GM12878 (cell line): ENCODE data around the gene YBX1. TPM values are rescaled to one million over a fixed set of nuclear protein-coding genes. Genes with fewer than 3 reads are reported as not detected.

Experiments used
- ATAC-seq: fragments of 200-7000 bp; cut with Tn5 transposase; 3 replicates; pipeline ENCODE4 v1.9.1; 2020; ENCODE audit warnings: mild to moderate bottlenecking, moderate library complexity
- BruUV-seq: library from RNA; stranded (reverse); fragments of 400-500 nt; replicated peaks from 2 replicates; lab custom pipeline; 2021; lab: Mats Ljungman, UMichigan
- CTCF ChIA-PET: fragments of 300-600 bp; sonication (Branson Sonifier 250); formaldehyde crosslinking; extraction: SDS; loops from one replicate; lab custom pipeline; 2021; ENCODE audit warnings: inconsistent platforms; lab: Yijun Ruan, JAX
- POLR2A ChIA-PET: fragments of 350-600 bp; formaldehyde crosslinking; extraction: SDS; loops from one replicate; lab custom pipeline; 2021; ENCODE audit warnings: inconsistent platforms; lab: Charles Lee
- RAD21 ChIA-PET: fragments of 300-600 bp; sonication (Branson Sonifier 250); formaldehyde crosslinking; loops from one replicate; lab custom pipeline; 2023; ENCODE audit warnings: antibody characterized with exemption; ENCODE audit not compliant: unreplicated experiment; lab: Charles Lee
- SMC1A ChIA-PET: fragments of 300-600 bp; sonication (Branson Sonifier 250); formaldehyde crosslinking; loops from one replicate; lab custom pipeline; 2023; ENCODE audit not compliant: unreplicated experiment, uncharacterized antibody; lab: Charles Lee
- DNase-seq: peaks from one replicate; pipeline ENCODE4 v3.0.0-alpha.2; 2011; ENCODE audit warnings: low read depth, low spot score
- FAIRE-seq: peaks from 3 replicates; lab custom pipeline; 2011; peaks lifted over from hg19 to GRCh38; lab: Jason Lieb, UNC
- H2AFZ ChIP-seq: 2 replicates; pipeline ENCODE4 v1.6.0; 2011; ENCODE audit warnings: low read depth, low read length, control low read depth; ENCODE audit not compliant: control insufficient read depth
- H3K27ac ChIP-seq: 2 replicates; pipeline ENCODE4 v1.5.1; 2011; ENCODE audit warnings: control low read depth; ENCODE audit not compliant: control insufficient read depth, insufficient read depth
- H3K27me3 ChIP-seq, 2 experiments: replicated peaks in 1 of 2; 2 replicates each; pipeline versions ENCODE4 v1.6.0 to v1.6.1; 2011; ENCODE audit warnings: low read length in 1 of 2; ENCODE audit not compliant: control insufficient read depth in 2 of 2, insufficient read depth in 2 of 2
- H3K36me3 ChIP-seq, 2 experiments: 2 replicates each; pipeline ENCODE4 v1.5.1; 2011; ENCODE audit warnings: low read length in 1 of 2; ENCODE audit not compliant: control insufficient read depth in 2 of 2, insufficient read depth in 2 of 2
- H3K4me1 ChIP-seq: 2 replicates; pipeline ENCODE4 v1.6.1; 2011; ENCODE audit warnings: mild to moderate bottlenecking, low read length, moderate library complexity, mixed read lengths; ENCODE audit not compliant: control insufficient read depth, insufficient read depth
- H3K4me2 ChIP-seq: 2 replicates; pipeline ENCODE4 v1.6.0; 2011; ENCODE audit warnings: control low read depth; ENCODE audit not compliant: control insufficient read depth, insufficient read depth
- H3K4me3 ChIP-seq: fragments of 200-600 bp; sonication (generic); 2 replicates; pipeline ENCODE4 v1.5.1; 2016
- H3K79me2 ChIP-seq: 2 replicates; pipeline ENCODE4 v1.6.0; 2011; ENCODE audit warnings: low read length; ENCODE audit not compliant: control insufficient read depth, insufficient read depth
- H3K9ac ChIP-seq: 2 replicates; pipeline ENCODE4 v1.8.0; 2011; ENCODE audit warnings: low read length, control low read depth, mixed read lengths; ENCODE audit not compliant: control insufficient read depth, insufficient read depth
- H3K9me3 ChIP-seq: replicated peaks from 3 replicates; pipeline ENCODE4 v1.5.1; 2011; ENCODE audit warnings: mild to moderate bottlenecking, low read length; ENCODE audit not compliant: control insufficient read depth, insufficient read depth
- H4K20me1 ChIP-seq: 2 replicates; pipeline ENCODE4 v1.6.0; 2011; ENCODE audit not compliant: control insufficient read depth, insufficient read depth
- BCL3 ChIP-seq: IDR thresholded peaks from 2 replicates; pipeline ENCODE4 v1.6.1; 2011; ENCODE audit warnings: borderline replicate concordance, low read depth, mild to moderate bottlenecking, moderate library complexity, low read length; ENCODE audit not compliant: insufficient read depth, poor library complexity, severe bottlenecking
- BMI1 ChIP-seq: fragments of 450-650 bp; IDR thresholded peaks from 2 replicates; pipeline ENCODE4 v1.6.1; 2016; ENCODE audit warnings: mild to moderate bottlenecking, moderate library complexity, borderline replicate concordance
- CTCF ChIP-seq, 3 experiments: IDR thresholded peaks in 2 of 3; conservative IDR thresholded peaks in 1 of 3; 2 replicates each; pipeline ENCODE4 v1.5.1; 2011; ENCODE audit warnings: low read depth in 3 of 3, low read length in 3 of 3, mild to moderate bottlenecking in 3 of 3, control low read depth in 2 of 3, moderate library complexity in 2 of 3, inconsistent platforms in 1 of 3, mixed read lengths in 1 of 3; ENCODE audit not compliant: control insufficient read depth in 2 of 3, insufficient read depth in 1 of 3; ENCODE audit errors: extremely low read depth in 1 of 3
- MTA3 ChIP-seq: IDR thresholded peaks from 2 replicates; pipeline ENCODE4 v1.6.1; 2012; ENCODE audit warnings: low read length, inconsistent platforms, borderline replicate concordance
- RAD21 ChIP-seq: IDR thresholded peaks from 2 replicates; pipeline ENCODE4 v1.6.1; 2011; ENCODE audit warnings: mild to moderate bottlenecking, low read depth, low read length, moderate library complexity; ENCODE audit not compliant: insufficient read depth
- SMC3 ChIP-seq: IDR thresholded peaks from 2 replicates; pipeline ENCODE4 v1.6.1; 2011; ENCODE audit warnings: low read length, improper control_type of control experiment, borderline replicate concordance
- SRF ChIP-seq, 2 experiments: IDR thresholded peaks; 2 replicates each; pipeline ENCODE4 v1.6.1; 2011; ENCODE audit warnings: low read depth in 2 of 2, low read length in 2 of 2, mild to moderate bottlenecking in 1 of 2, moderate library complexity in 1 of 2
- USF1 ChIP-seq: IDR thresholded peaks from 2 replicates; pipeline ENCODE4 v1.6.1; 2011; ENCODE audit warnings: borderline replicate concordance, low read depth, mild to moderate bottlenecking, moderate library complexity, mixed read lengths, low read length; ENCODE audit not compliant: insufficient read depth; ENCODE audit errors: extremely low read length
- YY1 ChIP-seq: IDR thresholded peaks from 2 replicates; pipeline ENCODE4 v1.6.1; 2011; ENCODE audit warnings: low read depth, mild to moderate bottlenecking, low read length
- WGBS: methylation state at CpG from one replicate; pipeline ENCODE4 v1.1.6; 2016; ENCODE audit warnings: low lambda C conversion rate; ENCODE audit not compliant: insufficient replicate concordance, insufficient coverage; ENCODE audit errors: missing lambda C conversion rate; 5-methylcytosine and 5-hydroxymethylcytosine counted together
- in situ Hi-C: fragments of 300-500 bp; cut with MboI; formaldehyde crosslinking; loops from 9 replicates; pipeline ENCODE4 v1.14.3; 2018; ENCODE audit warnings: mixed read lengths
- intact Hi-C: fragments of 100-400 bp; cut with micrococcal nuclease; formaldehyde crosslinking; loops from one replicate; pipeline ENCODE4 v1.14.2; 2022; ENCODE audit not compliant: unreplicated experiment
- polyA plus RNA-seq, 11 experiments: library from polyadenylated mRNA; depleted of rRNA in 4 of 11; unstranded in 6 of 11; stranded (reverse) in 5 of 11; fragments of >200 nt; fragmentation: Nextera tagmentation in 4 of 11; fragmentation: Illumina TruSeq in 1 of 11; extraction: Ambion mirVana in 4 of 11; extraction: Trizol in 1 of 11; gene quantifications; 1 replicate in 1 of 11; 2 replicates in 10 of 11; pipeline versions ENCODE4 v1.2.1 to v1.2.3, GENCODE V29; 2011 to 2016; ENCODE audit warnings: inconsistent platforms in 2 of 11, missing spikeins in 2 of 11, low read depth in 1 of 11
- total RNA-seq, 4 experiments: library from RNA; depleted of rRNA in 3 of 4; stranded (reverse); fragments of >200 nt in 3 of 4; fragmentation: Illumina TruSeq in 1 of 4; extraction: Trizol in 1 of 4; gene quantifications; 2 replicates each; pipeline versions ENCODE4 v1.2.1 to v1.2.3, GENCODE V29; 2013 to 2021

The YBX1 gene
- total and polyA plus RNA-seq, 10 of the 15 experiments (the other 5 are each of a cell fraction or from before 2014, with no cell fraction given) = 355 to 1,353 (median 858) TPM

GRCh38 chr1:42746436-42747105 lies 64.4 kb downstream of the YBX1 start:
- FAIRE-seq = no peak
- TF ChIP-seq BMI1 = no peak
- TF ChIP-seq, all 136 proteins: peak for 0
- CTCF ChIA-PET = interaction anchor here (0.6 to 2.3 kb wide), 9 partner anchors 18 to 401 kb away, joined by 3 to 9 read pairs (median 3); no protein-coding TSS in a partner anchor

GRCh38 chr1:42747125-42747524 lies 64.9 kb downstream of the YBX1 start:
- no peak overlapping the region for H3K4me2 ChIP-seq
- DNase-seq = no peak
- SMC1A ChIA-PET = interaction anchor here (1.1 kb wide), 1 partner anchor 169 kb away, joined by 4 read pairs; no protein-coding TSS in a partner anchor
- peaks cover 7% of the 10 kb centered on the region in 2 experiments; a peak in 3 of 4 replicates for H3K36me3 ChIP-seq
- no peaks in the 10 kb centered on the region for H3K27me3 ChIP-seq
- no peaks in the 10 kb centered on the region for H3K9me3 ChIP-seq
- no peaks in the 10 kb centered on the region for H4K20me1 ChIP-seq
- no peak for FAIRE-seq
- peak; percentile 65 to 69 (median 67) for TF ChIP-seq CTCF (IDR thresholded peaks at IDR 0.05 in 2 of 3, conservative IDR thresholded peaks at IDR 0.05 in 1 of 3; ENCODE audit: control insufficient read depth in 2 of 3, extremely low read depth in 1 of 3, insufficient read depth in 1 of 3, low read depth in 3 of 3, low read length in 3 of 3)
- no peak for TF ChIP-seq BCL3
- no peak for TF ChIP-seq SRF (IDR thresholded peaks at IDR 0.05; ENCODE audit: low read depth in 2 of 2, low read length in 2 of 2)
- TF ChIP-seq SMC3 = peak; percentile 78
- TF ChIP-seq MTA3 = no peak
- no peak for TF ChIP-seq USF1
- peak; percentile 66 for TF ChIP-seq RAD21
- TF ChIP-seq YY1 = 0 out of 2 replicates have a peak, but pooled peaks have one; percentile 19
- intact Hi-C loops (loop anchor here (2.0 to 5.0 kb wide), 2 partner anchors 168 to 405 kb away; no protein-coding TSS in a partner anchor), in situ Hi-C loops (no loop called here)
- no TSS peak for BruUV-seq
- no peaks in the 10 kb centered on the region for H3K4me1 ChIP-seq
- CTCF ChIA-PET = interaction anchor here (0.6 to 2.3 kb wide), 9 partner anchors 18 to 401 kb away, joined by 3 to 9 read pairs (median 3); no protein-coding TSS in a partner anchor
- H3K4me3 ChIP-seq = no peak overlapping the region
- no peaks in the 10 kb centered on the region for H3K79me2 ChIP-seq
- POLR2A ChIA-PET = no interaction called here
- H2AFZ ChIP-seq = no peak overlapping the region
- RAD21 ChIA-PET = no interaction called here
- no peak overlapping the region for H3K9ac ChIP-seq
- peak; percentile 74 for ATAC-seq
- H3K27ac ChIP-seq = no peak overlapping the region
- 46% methylated on average over 14 of the region's 14 CpGs for WGBS

More at GRCh38 chr1:42746436-42747105, 64.4 kb downstream of the YBX1 start:
- ATAC-seq = no peak
- Histone ChIP-seq H3K4me2 (no peak overlapping the region), H3K27ac (no peak overlapping the region), H3K27me3 (no peaks in the 10 kb centered on the region), H2AFZ (no peak overlapping the region), H3K4me3 (no peak overlapping the region), H3K79me2 (no peaks in the 10 kb centered on the region), H3K9me3 (no peaks in the 10 kb centered on the region), H3K4me1 (no peaks in the 10 kb centered on the region), H3K36me3 (peaks cover 5 to 7% of the 10 kb centered on the region in 2 experiments; a peak in 3 of 4 replicates), H3K9ac (no peak overlapping the region), H4K20me1 (no peaks in the 10 kb centered on the region)
- no TSS peak for BruUV-seq
- WGBS = 85% methylated on average over 12 of the region's 12 CpGs
- SMC1A ChIA-PET = interaction anchor here (1.1 kb wide), 1 partner anchor 168 kb away, joined by 4 read pairs; no protein-coding TSS in a partner anchor
- no peak for DNase-seq
- POLR2A ChIA-PET = no interaction called here
- RAD21 ChIA-PET = no interaction called here
- in situ Hi-C loops = no loop called here
- intact Hi-C loops = loop anchor here (2.0 to 5.0 kb wide), 2 partner anchors 168 to 404 kb away; no protein-coding TSS in a partner anchor
